ENCODE results near the gene LRRC3C.

- no peak for TF ChIP-seq POLR2AphosphoS5 (IDR thresholded peaks at IDR 0.05)
- no peak for TF ChIP-seq CTCF (IDR thresholded peaks at IDR 0.05; ENCODE audit: poor library complexity, severe bottlenecking)
- TF ChIP-seq REST (IDR thresholded peaks at IDR 0.05; ENCODE audit: borderline replicate concordance) = no peak
- no peak for TF ChIP-seq RAD21 (conservative IDR thresholded peaks at IDR 0.05)
These were observed 12.3 kb downstream of the LRRC3C start for GRCh38 chr17:39939588-39940419.

Data from neural cell (in vitro differentiated cells).